GM12878 (cell line): ENCODE measurements around the gene WWC2. TPM values are rescaled to one million over a fixed set of nuclear protein-coding genes. Genes with fewer than 3 reads are reported as not detected.

Source experiments
- ATAC-seq: fragments of 200-7000 bp; cut with Tn5 transposase; 3 replicates; pipeline ENCODE4 v1.9.1; 2020; ENCODE audit warnings: mild to moderate bottlenecking, moderate library complexity
- BruUV-seq: library from RNA; stranded (reverse); fragments of 400-500 nt; replicated peaks from 2 replicates; lab custom pipeline; 2021; lab: Mats Ljungman, UMichigan
- CTCF ChIA-PET: fragments of 300-600 bp; sonication (Branson Sonifier 250); formaldehyde crosslinking; extraction: SDS; loops from one replicate; lab custom pipeline; 2021; ENCODE audit warnings: inconsistent platforms; lab: Yijun Ruan, JAX
- POLR2A ChIA-PET: fragments of 350-600 bp; formaldehyde crosslinking; extraction: SDS; loops from one replicate; lab custom pipeline; 2021; ENCODE audit warnings: inconsistent platforms; lab: Charles Lee
- RAD21 ChIA-PET: fragments of 300-600 bp; sonication (Branson Sonifier 250); formaldehyde crosslinking; loops from one replicate; lab custom pipeline; 2023; ENCODE audit warnings: antibody characterized with exemption; ENCODE audit not compliant: unreplicated experiment; lab: Charles Lee
- SMC1A ChIA-PET: fragments of 300-600 bp; sonication (Branson Sonifier 250); formaldehyde crosslinking; loops from one replicate; lab custom pipeline; 2023; ENCODE audit not compliant: unreplicated experiment, uncharacterized antibody; lab: Charles Lee
- DNase-seq: peaks from one replicate; pipeline ENCODE4 v3.0.0-alpha.2; 2011; ENCODE audit warnings: low read depth, low spot score
- FAIRE-seq: peaks from 3 replicates; lab custom pipeline; 2011; peaks lifted over from hg19 to GRCh38; lab: Jason Lieb, UNC
- H2AFZ ChIP-seq: 2 replicates; pipeline ENCODE4 v1.6.0; 2011; ENCODE audit warnings: low read depth, low read length, control low read depth; ENCODE audit not compliant: control insufficient read depth
- H3K27ac ChIP-seq: 2 replicates; pipeline ENCODE4 v1.5.1; 2011; ENCODE audit warnings: control low read depth; ENCODE audit not compliant: control insufficient read depth, insufficient read depth
- H3K27me3 ChIP-seq, 2 experiments: replicated peaks in 1 of 2; 2 replicates each; pipeline versions ENCODE4 v1.6.0 to v1.6.1; 2011; ENCODE audit warnings: low read length in 1 of 2; ENCODE audit not compliant: control insufficient read depth in 2 of 2, insufficient read depth in 2 of 2
- H3K36me3 ChIP-seq, 2 experiments: 2 replicates each; pipeline ENCODE4 v1.5.1; 2011; ENCODE audit warnings: low read length in 1 of 2; ENCODE audit not compliant: control insufficient read depth in 2 of 2, insufficient read depth in 2 of 2
- H3K4me1 ChIP-seq: 2 replicates; pipeline ENCODE4 v1.6.1; 2011; ENCODE audit warnings: mild to moderate bottlenecking, low read length, moderate library complexity, mixed read lengths; ENCODE audit not compliant: control insufficient read depth, insufficient read depth
- H3K4me2 ChIP-seq: 2 replicates; pipeline ENCODE4 v1.6.0; 2011; ENCODE audit warnings: control low read depth; ENCODE audit not compliant: control insufficient read depth, insufficient read depth
- H3K4me3 ChIP-seq: fragments of 200-600 bp; sonication (generic); 2 replicates; pipeline ENCODE4 v1.5.1; 2016
- H3K79me2 ChIP-seq: 2 replicates; pipeline ENCODE4 v1.6.0; 2011; ENCODE audit warnings: low read length; ENCODE audit not compliant: control insufficient read depth, insufficient read depth
- H3K9ac ChIP-seq: 2 replicates; pipeline ENCODE4 v1.8.0; 2011; ENCODE audit warnings: low read length, control low read depth, mixed read lengths; ENCODE audit not compliant: control insufficient read depth, insufficient read depth
- H3K9me3 ChIP-seq: replicated peaks from 3 replicates; pipeline ENCODE4 v1.5.1; 2011; ENCODE audit warnings: mild to moderate bottlenecking, low read length; ENCODE audit not compliant: control insufficient read depth, insufficient read depth
- H4K20me1 ChIP-seq: 2 replicates; pipeline ENCODE4 v1.6.0; 2011; ENCODE audit not compliant: control insufficient read depth, insufficient read depth
- ASH2L ChIP-seq: fragments of 300-600, 200-600 bp; sonication (generic); IDR thresholded peaks from 2 replicates; pipeline ENCODE4 v1.6.1; 2017; ENCODE audit warnings: low read depth, mild to moderate bottlenecking, borderline replicate concordance
- DPF2 ChIP-seq: fragments of 450-650 bp; IDR thresholded peaks from 2 replicates; pipeline ENCODE4 v1.6.1; 2017; ENCODE audit warnings: mild to moderate bottlenecking
- EZH2 ChIP-seq: IDR thresholded peaks from 2 replicates; pipeline ENCODE4 v1.6.1; 2012; ENCODE audit warnings: low read depth, mild to moderate bottlenecking, control low read depth, inconsistent platforms, low read length, borderline replicate concordance; ENCODE audit not compliant: control insufficient read depth
- NBN ChIP-seq: fragments of 450-650 bp; IDR thresholded peaks from 2 replicates; pipeline ENCODE4 v1.6.1; 2016
- NR2F1 ChIP-seq: fragments of 450-650 bp; conservative IDR thresholded peaks from 2 replicates; pipeline ENCODE4 v1.6.1; 2017; ENCODE audit warnings: mild to moderate bottlenecking
- RCOR1 ChIP-seq: conservative IDR thresholded peaks from 2 replicates; pipeline ENCODE4 v1.6.1; 2012; ENCODE audit warnings: low read depth, low read length, improper control_type of control experiment
- RFX5 ChIP-seq: IDR thresholded peaks from 2 replicates; pipeline ENCODE4 v1.6.1; 2011; ENCODE audit warnings: low read depth, low read length, improper control_type of control experiment
- RUNX3 ChIP-seq: IDR thresholded peaks from 2 replicates; pipeline ENCODE4 v1.6.1; 2012; ENCODE audit warnings: low read length, inconsistent platforms
- ZNF274 ChIP-seq: IDR thresholded peaks from one replicate; pipeline ENCODE4 v1.8.0; 2011; ENCODE audit not compliant: insufficient read length, insufficient read depth
- WGBS: methylation state at CpG from one replicate; pipeline ENCODE4 v1.1.6; 2016; ENCODE audit warnings: low lambda C conversion rate; ENCODE audit not compliant: insufficient replicate concordance, insufficient coverage; ENCODE audit errors: missing lambda C conversion rate; 5-methylcytosine and 5-hydroxymethylcytosine counted together
- in situ Hi-C: fragments of 300-500 bp; cut with MboI; formaldehyde crosslinking; loops from 9 replicates; pipeline ENCODE4 v1.14.3; 2018; ENCODE audit warnings: mixed read lengths
- intact Hi-C: fragments of 100-400 bp; cut with micrococcal nuclease; formaldehyde crosslinking; loops from one replicate; pipeline ENCODE4 v1.14.2; 2022; ENCODE audit not compliant: unreplicated experiment
- polyA plus RNA-seq, 11 experiments: library from polyadenylated mRNA; depleted of rRNA in 4 of 11; unstranded in 6 of 11; stranded (reverse) in 5 of 11; fragments of >200 nt; fragmentation: Nextera tagmentation in 4 of 11; fragmentation: Illumina TruSeq in 1 of 11; extraction: Ambion mirVana in 4 of 11; extraction: Trizol in 1 of 11; gene quantifications; 1 replicate in 1 of 11; 2 replicates in 10 of 11; pipeline versions ENCODE4 v1.2.1 to v1.2.3, GENCODE V29; 2011 to 2016; ENCODE audit warnings: inconsistent platforms in 2 of 11, missing spikeins in 2 of 11, low read depth in 1 of 11
- total RNA-seq, 4 experiments: library from RNA; depleted of rRNA in 3 of 4; stranded (reverse); fragments of >200 nt in 3 of 4; fragmentation: Illumina TruSeq in 1 of 4; extraction: Trizol in 1 of 4; gene quantifications; 2 replicates each; pipeline versions ENCODE4 v1.2.1 to v1.2.3, GENCODE V29; 2013 to 2021
- TF ChIP-seq, protein P1 (sequence below): fragments of 450-650 bp; IDR thresholded peaks from 2 replicates; pipeline ENCODE4 v1.6.1; 2016; ENCODE audit warnings: mild to moderate bottlenecking

The WWC2 gene
- total and polyA plus RNA-seq, 10 of the 15 experiments (the other 5 are each of a cell fraction or from before 2014, with no cell fraction given): 0.02 to 0.72 (median 0.06) TPM; not detected in 3

DNA sequence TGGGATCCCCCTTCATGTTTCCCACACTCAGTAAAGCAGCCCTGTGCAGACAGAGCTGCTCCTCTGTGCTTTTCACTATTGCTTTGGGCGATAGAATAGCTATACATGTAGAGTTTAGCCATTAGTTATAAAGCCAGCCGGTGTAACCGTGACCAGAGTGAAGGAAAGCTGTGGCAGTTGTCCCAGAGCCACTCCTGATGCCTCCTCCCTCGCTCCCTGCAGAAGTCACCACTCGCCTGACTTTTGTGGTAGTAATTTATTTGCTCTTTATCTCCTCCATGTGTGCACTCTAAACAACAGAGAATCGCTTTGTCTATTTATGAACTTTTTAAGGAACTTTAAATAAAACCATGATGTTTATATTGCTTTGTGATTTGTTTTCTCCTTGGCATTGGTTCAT is 41.8 kb upstream of the WWC2 start:
- ChIA-PET POLR2A (no interaction called here), SMC1A (no interaction called here), RAD21 (no interaction called here), CTCF (interaction anchor here (1.3 to 1.9 kb wide), 2 partner anchors 16 to 205 kb away, joined by 6 to 7 read pairs; no protein-coding TSS in a partner anchor)
- H3K4me2 ChIP-seq: no peak overlapping the region
- no peaks in the 10 kb centered on the region for H3K9me3 ChIP-seq
- no peaks in the 10 kb centered on the region for H3K4me1 ChIP-seq
- DNase-seq: no peak
- no peak for FAIRE-seq
- H3K9ac ChIP-seq: no peak overlapping the region
- WGBS: 33% methylated on average over 6 of the region's 6 CpGs
- intact Hi-C loops: no loop called here
- no peaks in the 10 kb centered on the region for H3K79me2 ChIP-seq
- in situ Hi-C loops: no loop called here
- no peak overlapping the region for H3K27ac ChIP-seq
- H3K4me3 ChIP-seq: no peak overlapping the region
- no peak overlapping the region for H2AFZ ChIP-seq
- TF ChIP-seq DPF2 (no peak), RUNX3 (no peak), ZNF274 (no peak), RCOR1 (no peak), NR2F1 (no peak), RFX5 (no peak), EZH2 (no peak), ASH2L (no peak), NBN (no peak)
- TF ChIP-seq, protein P1, sequence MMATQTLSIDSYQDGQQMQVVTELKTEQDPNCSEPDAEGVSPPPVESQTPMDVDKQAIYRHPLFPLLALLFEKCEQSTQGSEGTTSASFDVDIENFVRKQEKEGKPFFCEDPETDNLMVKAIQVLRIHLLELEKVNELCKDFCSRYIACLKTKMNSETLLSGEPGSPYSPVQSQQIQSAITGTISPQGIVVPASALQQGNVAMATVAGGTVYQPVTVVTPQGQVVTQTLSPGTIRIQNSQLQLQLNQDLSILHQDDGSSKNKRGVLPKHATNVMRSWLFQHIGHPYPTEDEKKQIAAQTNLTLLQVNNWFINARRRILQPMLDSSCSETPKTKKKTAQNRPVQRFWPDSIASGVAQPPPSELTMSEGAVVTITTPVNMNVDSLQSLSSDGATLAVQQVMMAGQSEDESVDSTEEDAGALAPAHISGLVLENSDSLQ: no peak
- no peaks in the 10 kb centered on the region for H4K20me1 ChIP-seq
- no peaks in the 10 kb centered on the region for H3K27me3 ChIP-seq
- no peaks in the 10 kb centered on the region for H3K36me3 ChIP-seq
- ATAC-seq: no peak
- no TSS peak for BruUV-seq
